GM19239 (cell line): ENCODE data around the gene SF3B5.
"Not testable (repeated sequence)": the region's sequence is repeated elsewhere in the genome, so short reads cannot be mapped to it uniquely, and the experiment has no call there.

Experiments used
- DNase-seq: peaks from one replicate; pipeline ENCODE4 v3.0.0; 2011; ENCODE audit warnings: low spot score; ENCODE audit not compliant: insufficient read length
- FAIRE-seq: peaks from 2 replicates; lab custom pipeline; 2011; peaks lifted over from hg19 to GRCh38; lab: Jason Lieb, UNC

The SF3B5 gene

DNA sequence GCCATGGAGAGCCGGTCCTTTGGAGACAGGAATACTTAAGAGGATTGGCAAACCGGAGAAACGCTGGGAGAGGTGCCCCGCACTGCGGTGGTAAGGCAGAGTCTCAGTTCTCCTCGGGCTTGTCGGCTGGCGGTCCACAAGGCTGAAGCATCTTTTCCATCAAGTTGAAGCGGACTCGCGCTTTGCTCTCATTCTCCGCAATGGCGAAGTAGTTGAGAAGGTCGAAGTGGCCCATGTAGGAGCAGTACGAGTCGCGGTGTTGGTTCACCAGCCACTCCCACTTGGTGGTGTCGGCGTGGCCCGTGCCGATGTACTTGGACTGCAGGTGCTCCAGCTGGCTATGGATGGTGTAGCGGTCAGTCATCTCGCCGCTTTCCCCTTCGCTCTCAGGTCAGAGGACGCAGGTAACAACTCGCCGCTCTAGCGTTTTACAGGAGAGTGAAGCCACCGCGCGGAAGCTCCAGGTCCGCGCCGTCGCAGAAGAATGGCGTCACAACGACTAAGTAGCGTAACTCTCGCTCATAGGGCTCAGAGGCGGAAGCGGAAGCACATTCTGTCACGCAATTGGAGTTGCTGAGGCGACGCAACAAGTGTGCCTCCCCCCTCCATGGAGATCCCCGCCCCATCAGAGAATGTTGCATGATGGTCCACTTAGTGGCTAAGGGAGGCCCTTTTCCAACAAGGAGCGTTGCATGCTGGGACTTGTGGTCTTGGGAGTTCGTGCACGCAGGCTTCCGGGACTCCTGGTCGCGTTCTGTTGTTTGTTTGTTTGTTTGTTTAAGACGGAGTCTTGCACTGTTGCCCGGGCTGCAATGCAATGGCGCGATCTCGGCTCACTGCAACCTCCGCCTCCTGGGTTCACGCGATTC lies at the start of gene SF3B5:
Gene SF3B5 (minus strand): TSS at position 440 of the 869 bp plus-strand sequence. CDS start 76 bp downstream, at position 364.
- peak; percentile 98 for FAIRE-seq
- DNase-seq, result peak; percentile 52

- DNase-seq (no peak), FAIRE-seq (no peak)
Measured at GRCh38 chr6:144144996-144145395, 49.6 kb upstream of the SF3B5 start.

GRCh38 chr6:144143878-144144277 lies 48.5 kb upstream of the SF3B5 start:
- peak; percentile 35 for FAIRE-seq

GRCh38 chr6:144143106-144143505 lies 47.7 kb upstream of the SF3B5 start:
- DNase-seq, result no peak
- FAIRE-seq, result peak; percentile 71

More at GRCh38 chr6:144143878-144144277, 48.5 kb upstream of the SF3B5 start:
- no peak for DNase-seq

- FAIRE-seq, result no peak
Measured at GRCh38 chr6:144141470-144141869, 46.1 kb upstream of the SF3B5 start.

DNA sequence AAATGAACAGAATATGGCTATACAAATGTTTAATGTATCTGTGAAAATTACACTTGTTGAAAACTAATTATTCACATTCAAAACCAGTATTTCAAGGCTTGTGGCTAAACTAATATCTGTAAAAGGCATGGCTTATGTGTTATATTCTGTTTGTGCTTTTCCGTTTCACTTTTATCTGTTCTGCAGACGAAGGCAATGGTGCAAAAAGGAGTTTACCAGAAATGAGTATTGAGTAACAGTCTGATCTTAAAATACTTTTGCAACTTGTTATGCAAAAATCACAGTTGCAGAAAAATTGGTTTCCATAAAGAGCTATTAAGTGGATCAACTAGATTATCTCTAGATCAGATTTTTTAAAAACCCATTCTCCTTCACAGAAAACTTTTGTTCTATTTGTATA lies 45.5 kb upstream of the SF3B5 start:
- DNase-seq, result no peak
- FAIRE-seq, result peak; percentile 91

More at GRCh38 chr6:144141470-144141869, 46.1 kb upstream of the SF3B5 start:
- no peak for DNase-seq

DNA sequence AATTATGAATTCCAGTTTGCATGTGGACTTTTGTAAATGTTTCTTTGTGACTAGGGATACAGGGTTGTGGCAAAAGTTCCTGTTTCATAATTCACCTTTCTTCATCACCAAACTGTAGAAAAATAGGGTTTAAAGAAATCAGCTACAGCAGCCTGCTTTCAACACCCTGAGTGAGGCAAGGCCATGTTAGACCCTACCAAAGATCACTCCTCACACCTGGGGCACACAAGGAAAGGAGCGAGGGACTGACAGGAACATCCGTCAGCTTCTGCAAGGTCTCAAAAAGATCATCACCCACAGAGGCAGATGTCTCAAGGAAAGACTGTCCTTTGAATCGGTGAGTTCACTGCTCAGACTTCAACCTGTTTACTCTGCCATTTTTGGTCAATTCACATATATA lies 44.4 kb upstream of the SF3B5 start:
- DNase-seq (no peak), FAIRE-seq (peak; percentile 70)

DNA sequence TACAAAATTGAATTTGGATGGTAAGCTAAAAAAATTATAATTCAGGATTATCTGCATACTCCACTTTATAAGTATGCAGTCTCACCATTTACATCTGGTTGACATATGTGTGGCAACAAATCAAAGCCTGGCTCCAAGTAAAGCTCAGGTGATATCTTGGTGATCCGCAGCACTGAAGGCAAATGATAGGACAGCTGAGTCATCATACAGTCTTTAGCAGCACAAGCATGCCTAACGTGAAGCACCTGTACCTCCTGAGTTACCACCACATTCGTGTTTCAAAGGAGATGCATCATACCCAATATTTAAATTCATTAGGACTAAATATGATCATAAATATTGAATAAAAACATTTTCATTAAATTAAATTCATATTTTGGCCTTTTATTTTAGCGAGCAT lies 43.2 kb upstream of the SF3B5 start:
- FAIRE-seq (no peak), DNase-seq (no peak)

DNA sequence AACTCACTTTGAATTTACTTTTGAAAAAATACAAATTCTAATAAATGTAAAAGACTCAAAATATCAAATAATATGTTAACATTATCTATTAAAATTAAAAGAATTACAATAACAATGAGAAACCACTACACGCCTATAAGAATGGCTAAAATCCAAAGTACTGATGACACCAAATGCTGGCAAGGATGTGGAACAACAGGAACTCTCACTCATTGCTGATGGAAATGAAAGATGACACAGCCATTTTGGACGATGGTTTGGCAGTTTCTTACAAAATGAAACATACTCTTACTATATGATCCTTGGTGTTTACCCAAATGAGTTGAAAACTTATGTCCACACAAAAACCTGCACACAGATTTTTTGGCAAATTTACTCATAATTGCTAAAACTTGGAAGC lies 39.4 kb upstream of the SF3B5 start:
- FAIRE-seq (no peak), DNase-seq (no peak)

DNA sequence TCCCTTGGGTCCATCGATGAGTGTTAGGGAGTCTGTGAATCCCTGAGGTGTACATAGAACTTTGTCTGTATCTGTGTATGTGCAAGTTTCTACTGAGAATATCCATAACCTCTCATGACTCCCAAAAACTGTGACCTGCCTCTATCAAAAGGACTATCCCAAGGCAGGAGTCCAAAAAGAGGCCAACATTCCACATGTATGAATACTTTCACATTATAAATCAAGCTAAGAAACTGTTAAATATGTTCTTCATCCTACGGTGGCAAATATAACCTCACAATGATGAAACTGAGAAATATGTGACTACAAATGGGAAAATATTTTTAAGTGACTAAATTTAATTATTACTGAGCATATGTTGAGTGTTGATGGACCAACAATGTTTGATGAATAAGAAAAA lies 38.8 kb upstream of the SF3B5 start:
- DNase-seq (no peak), FAIRE-seq (no peak)

DNA sequence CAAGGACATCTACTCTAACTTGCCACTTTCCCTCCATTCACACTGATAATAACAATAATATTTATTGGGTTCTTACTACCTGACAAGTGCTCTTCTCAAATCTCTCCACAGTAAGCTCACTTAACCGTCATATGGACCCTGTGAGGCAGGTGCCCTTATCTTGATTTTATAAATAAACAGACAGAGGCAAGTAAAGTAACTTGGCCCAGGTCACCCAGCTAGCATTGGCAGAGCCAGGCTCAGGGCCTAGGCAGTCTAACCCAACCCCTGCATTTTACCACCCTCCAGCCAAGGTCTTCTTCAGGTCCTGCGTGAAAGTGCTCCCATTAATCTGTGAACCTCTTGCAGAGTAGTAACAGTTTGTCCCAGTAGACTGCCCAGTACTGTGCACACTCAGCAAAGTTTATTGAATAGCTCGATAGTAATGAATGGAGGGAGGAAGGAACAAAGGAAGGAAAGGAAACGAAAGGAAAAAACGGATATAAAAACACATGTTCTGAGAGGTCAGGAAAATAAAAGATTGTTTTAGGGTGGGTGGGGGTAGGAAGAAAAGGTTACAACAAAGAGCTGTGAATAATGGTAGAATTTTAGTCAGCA lies 38.0 kb upstream of the SF3B5 start:
- DNase-seq (no peak), FAIRE-seq (no peak)

GRCh38 chr6:144132167-144132690 lies 36.9 kb upstream of the SF3B5 start:
- DNase-seq, FAIRE-seq: not testable (repeated sequence)

GRCh38 chr6:144131248-144131709 lies 35.9 kb upstream of the SF3B5 start:
- DNase-seq, result no peak
- no peak for FAIRE-seq

DNA sequence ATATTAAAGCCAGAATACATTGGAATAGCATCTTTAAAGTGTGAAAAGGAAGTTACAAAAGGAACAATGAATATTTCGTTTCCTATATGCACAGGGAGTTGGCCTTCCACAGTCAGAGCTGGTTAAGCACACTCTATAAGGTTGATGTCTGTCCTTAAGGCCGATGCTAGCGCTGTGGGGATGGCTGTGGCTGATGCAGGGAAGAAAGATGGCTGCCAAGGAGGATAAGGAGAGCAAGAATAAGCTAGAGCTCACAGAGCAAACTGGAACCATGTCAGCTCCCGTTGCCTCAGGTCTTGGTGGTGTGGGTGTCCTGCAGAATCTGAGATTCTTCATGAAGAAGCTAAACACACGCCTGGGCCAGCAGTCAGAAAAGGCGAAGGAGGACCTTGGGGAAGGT lies 34.1 kb upstream of the SF3B5 start:
- DNase-seq (no peak), FAIRE-seq (no peak)

- no peak for DNase-seq
- FAIRE-seq, result no peak
Measured at GRCh38 chr6:144127097-144127496, 31.7 kb upstream of the SF3B5 start.

GRCh38 chr6:144123836-144124235 lies 28.5 kb upstream of the SF3B5 start:
- FAIRE-seq (no peak), DNase-seq (no peak)

- DNase-seq (no peak), FAIRE-seq (peak; percentile 69)
Measured at GRCh38 chr6:144123421-144123820, 28.0 kb upstream of the SF3B5 start.

- DNase-seq, result no peak
- no peak for FAIRE-seq
Measured at GRCh38 chr6:144122861-144123260, 27.5 kb upstream of the SF3B5 start.

- no peak for FAIRE-seq
- DNase-seq, result no peak
Measured at GRCh38 chr6:144119376-144119775, 24.0 kb upstream of the SF3B5 start.

- no peak for FAIRE-seq
- DNase-seq, result no peak
Measured at GRCh38 chr6:144115219-144115618, 19.8 kb upstream of the SF3B5 start.

- FAIRE-seq (no peak), DNase-seq (no peak)
Measured at GRCh38 chr6:144113366-144113765, 18.0 kb upstream of the SF3B5 start.
